Bone marrow (tissue), 2 donors: ENCODE data around the gene MARCO.

Experiments used
- DNase-seq, 2 donors: peaks; one replicate each; lab custom pipeline; 2025; lab: John Stamatoyannopoulos, UW

Gene MARCO, protein sequence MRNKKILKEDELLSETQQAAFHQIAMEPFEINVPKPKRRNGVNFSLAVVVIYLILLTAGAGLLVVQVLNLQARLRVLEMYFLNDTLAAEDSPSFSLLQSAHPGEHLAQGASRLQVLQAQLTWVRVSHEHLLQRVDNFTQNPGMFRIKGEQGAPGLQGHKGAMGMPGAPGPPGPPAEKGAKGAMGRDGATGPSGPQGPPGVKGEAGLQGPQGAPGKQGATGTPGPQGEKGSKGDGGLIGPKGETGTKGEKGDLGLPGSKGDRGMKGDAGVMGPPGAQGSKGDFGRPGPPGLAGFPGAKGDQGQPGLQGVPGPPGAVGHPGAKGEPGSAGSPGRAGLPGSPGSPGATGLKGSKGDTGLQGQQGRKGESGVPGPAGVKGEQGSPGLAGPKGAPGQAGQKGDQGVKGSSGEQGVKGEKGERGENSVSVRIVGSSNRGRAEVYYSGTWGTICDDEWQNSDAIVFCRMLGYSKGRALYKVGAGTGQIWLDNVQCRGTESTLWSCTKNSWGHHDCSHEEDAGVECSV

DNA sequence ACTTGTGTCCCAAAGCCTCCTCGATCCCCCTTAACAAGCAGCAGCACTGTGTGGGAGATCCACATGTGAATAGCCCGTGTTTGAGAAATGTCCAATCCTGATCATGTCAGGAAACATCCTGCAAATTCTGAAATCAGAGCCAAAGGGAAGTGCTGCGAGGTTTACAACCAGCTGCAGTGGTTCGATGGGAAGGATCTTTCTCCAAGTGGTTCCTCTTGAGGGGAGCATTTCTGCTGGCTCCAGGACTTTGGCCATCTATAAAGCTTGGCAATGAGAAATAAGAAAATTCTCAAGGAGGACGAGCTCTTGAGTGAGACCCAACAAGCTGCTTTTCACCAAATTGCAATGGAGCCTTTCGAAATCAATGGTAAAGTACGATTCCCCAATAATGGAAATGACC lies at the start of gene MARCO:
MARCO (plus strand) TSS at position 164 of the 400 bp plus-strand sequence; CDS start at position 271, 107 bp downstream.
- DNase-seq, result no peak

GRCh38 chr2:118893100-118893499 lies 48.9 kb upstream of the MARCO start:
- no peak for DNase-seq

GRCh38 chr2:118902266-118903028 lies 39.5 kb upstream of the MARCO start:
- peak in 1 of 2 donors; percentile 29 for DNase-seq

GRCh38 chr2:118903029-118903351 lies 39.0 kb upstream of the MARCO start:
- no peak for DNase-seq

DNA sequence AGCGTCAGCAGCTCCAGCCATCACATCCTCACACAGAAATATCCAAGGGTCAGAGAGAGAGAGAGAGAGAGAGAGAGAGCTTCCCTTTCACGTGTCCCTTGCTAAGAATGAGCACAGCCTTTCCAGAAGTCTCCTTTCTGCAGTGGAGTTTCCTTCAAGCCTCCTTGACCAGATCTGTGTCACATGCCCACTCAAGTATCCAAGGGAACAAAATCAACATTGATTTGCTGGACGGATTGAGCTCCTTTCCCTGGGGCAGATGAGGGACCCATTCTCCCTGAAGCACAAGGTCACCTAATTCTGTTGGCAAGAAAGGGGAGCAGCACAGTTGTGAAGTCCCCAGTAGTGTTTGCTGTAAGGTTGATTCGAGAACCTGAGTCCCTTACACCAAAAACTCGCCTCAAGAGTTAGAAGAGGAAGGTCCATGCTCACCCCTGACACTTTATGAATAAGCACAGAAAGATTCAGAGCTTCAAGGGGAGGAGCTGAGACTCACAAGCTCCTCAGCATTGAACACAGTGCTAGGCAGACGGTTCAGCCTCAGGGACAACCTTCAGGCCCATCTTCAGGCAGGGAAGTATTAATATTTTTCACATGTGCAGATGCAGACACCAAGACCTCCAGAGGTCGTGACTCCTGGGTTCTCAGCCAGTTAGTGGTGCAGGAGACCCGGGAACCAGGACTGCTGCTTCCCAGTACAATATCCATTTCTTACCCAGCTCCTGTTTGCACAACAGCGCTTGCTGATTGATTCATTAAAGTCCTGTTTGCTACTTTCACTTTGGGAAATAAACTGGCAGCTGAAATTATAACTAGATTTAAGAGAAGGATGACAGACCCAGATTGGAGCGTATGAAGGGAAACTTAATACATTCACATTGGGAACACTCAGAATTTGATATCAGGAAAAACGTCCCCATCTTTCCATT lies 38.2 kb upstream of the MARCO start:
- no peak for DNase-seq

DNA sequence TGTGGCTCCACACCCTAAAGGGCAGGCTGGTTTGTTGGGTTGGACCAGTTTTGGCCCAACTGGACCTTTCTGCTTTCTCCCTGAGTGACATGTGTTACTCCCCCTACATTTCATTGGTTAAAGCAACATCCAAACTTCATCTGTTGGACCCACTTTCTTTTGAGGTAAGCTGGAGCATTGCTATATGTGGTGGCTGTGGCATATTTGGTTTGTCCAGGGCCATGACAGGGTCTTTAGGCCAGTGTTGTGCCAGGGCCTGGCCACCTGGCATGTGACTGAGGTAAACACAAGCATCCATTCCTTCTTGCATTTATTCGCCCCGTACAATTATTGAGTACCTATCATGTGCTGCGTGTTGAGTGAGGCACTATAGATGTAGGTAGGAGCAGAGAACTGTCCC lies 36.8 kb upstream of the MARCO start:
- no peak for DNase-seq

GRCh38 chr2:118906186-118906585 lies 35.8 kb upstream of the MARCO start:
- DNase-seq, result no peak

DNA sequence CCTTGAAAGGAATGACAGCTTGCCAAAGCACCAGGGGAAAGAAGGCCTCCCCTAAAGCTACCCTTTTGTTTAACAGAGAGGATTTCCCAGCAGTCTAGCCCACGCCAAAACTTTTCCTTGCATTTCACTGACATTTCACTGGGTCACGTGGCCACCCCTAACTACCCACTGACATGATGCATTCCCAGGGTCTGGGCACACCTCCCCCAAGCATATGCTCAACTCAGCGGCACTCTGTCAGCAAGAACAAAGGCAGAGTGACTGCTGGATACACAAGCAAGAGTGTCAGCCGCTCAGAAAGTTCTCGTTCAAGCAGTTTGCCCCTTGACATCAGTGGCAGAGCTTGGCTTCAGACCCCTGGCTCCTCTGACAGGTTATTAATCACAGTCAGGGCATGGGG lies 34.2 kb upstream of the MARCO start:
- DNase-seq, result no peak

- DNase-seq, result no peak
Observed at GRCh38 chr2:118909191-118909590, 32.8 kb upstream of the MARCO start.

- DNase-seq, result no peak
Observed at GRCh38 chr2:118911166-118911856, 30.7 kb upstream of the MARCO start.

GRCh38 chr2:118911936-118912335 lies 30.1 kb upstream of the MARCO start:
- DNase-seq, result no peak

GRCh38 chr2:118913131-118913802 lies 28.7 kb upstream of the MARCO start:
- DNase-seq, result no peak

- peak in 1 of 2 donors; percentile 1 for DNase-seq
Observed at GRCh38 chr2:118913803-118914645, 28.0 kb upstream of the MARCO start.

DNA sequence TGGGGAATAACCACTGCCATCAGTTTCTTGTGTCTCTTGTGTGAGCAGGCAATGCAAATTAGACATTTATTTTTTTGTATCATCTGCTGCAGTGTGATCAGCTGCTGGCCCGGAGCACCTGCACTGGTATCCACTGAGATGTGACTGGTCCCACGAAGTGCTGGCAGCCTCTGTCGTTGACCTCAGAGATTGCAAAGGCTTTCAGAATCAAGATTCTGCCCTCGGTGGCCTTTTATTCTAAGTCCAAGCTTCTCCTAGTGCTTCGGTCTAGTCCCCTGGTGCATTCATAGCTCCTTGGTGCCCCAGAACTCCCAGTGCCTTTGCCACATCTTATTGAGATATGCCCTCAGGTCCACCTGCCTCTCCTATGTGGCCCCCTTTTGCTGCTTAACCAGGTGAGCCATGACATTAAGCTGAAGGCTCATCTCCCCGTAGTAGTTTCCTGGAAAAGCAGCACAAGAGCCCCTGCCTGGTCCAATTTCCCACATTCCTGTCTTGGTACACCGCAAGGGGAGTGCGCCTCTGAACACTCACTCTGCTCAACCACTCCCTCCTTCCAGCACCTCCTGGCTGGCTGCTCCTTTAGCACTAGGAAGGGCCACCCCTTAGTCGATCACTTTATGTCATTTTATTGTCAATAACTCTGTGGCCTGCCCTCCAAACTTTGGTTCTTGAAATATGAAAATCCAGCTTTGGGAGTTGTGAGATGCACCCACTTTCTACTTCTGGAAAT lies 27.1 kb upstream of the MARCO start:
- no peak for DNase-seq

GRCh38 chr2:118918017-118918416 lies 24.0 kb upstream of the MARCO start:
- DNase-seq, result no peak

GRCh38 chr2:118921646-118922045 lies 20.3 kb upstream of the MARCO start:
- no peak for DNase-seq

GRCh38 chr2:118922254-118922653 lies 19.7 kb upstream of the MARCO start:
- no peak for DNase-seq

- DNase-seq, result no peak
Observed at GRCh38 chr2:118923371-118923770, 18.6 kb upstream of the MARCO start.

DNA sequence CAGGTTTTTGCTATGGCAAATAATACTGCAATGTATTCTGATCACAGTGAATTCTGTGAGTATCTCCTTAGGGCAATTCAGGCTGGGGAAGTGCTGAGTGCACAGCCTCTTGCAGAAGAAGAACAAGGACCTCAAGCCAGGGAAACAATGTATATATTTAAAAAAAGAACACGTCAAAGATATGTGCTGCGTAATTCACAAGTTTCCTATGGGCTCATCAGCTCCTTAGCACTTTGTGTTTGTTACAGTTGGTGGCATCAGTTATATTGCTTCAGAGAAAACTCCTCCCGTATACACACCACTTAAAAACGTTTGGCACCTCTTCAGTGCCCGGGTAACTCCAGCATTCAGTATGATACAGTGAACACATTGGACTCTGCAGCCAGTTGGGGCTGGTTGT lies 16.5 kb upstream of the MARCO start:
- no peak for DNase-seq
